Brain microvascular endothelial cell (primary cell): ENCODE measurements around the gene TMEM89.

ENCODE experiments used
- DNase-seq: peaks from one replicate; pipeline ENCODE4 v3.0.0-alpha.2; 2020
- H3K27ac ChIP-seq: fragments of 250-450 bp; sonication (Bioruptor Pico); 2 replicates; pipeline ENCODE4 v1.5.1; 2020; ENCODE audit warnings: mild to moderate bottlenecking, moderate library complexity
- H3K27me3 ChIP-seq: fragments of 250-450 bp; sonication (Bioruptor Pico); replicated peaks from 2 replicates; pipeline ENCODE4 v1.5.1; 2020; ENCODE audit warnings: mild to moderate bottlenecking
- H3K36me3 ChIP-seq: fragments of 250-450 bp; sonication (Bioruptor Pico); replicated peaks from 2 replicates; pipeline ENCODE4 v1.5.1; 2020; ENCODE audit warnings: mild to moderate bottlenecking
- H3K4me3 ChIP-seq: 2 replicates; pipeline ENCODE4 v1.5.1; 2011; ENCODE audit warnings: low read depth, mild to moderate bottlenecking, control low read depth, low read length, moderate library complexity
- CTCF ChIP-seq: IDR thresholded peaks from 2 replicates; pipeline ENCODE4 v1.5.1; 2011; ENCODE audit warnings: low read depth, mild to moderate bottlenecking, moderate library complexity, low read length, control low read depth, inconsistent platforms; ENCODE audit errors: missing control alignments
- in situ Hi-C: cut with HindIII; loops from 2 replicates; pipeline ENCODE4 v1.10.0; 2017; ENCODE audit warnings: low sequenced_read_pairs, low pct_ligation_motif_present

TMEM89 gene

DNA sequence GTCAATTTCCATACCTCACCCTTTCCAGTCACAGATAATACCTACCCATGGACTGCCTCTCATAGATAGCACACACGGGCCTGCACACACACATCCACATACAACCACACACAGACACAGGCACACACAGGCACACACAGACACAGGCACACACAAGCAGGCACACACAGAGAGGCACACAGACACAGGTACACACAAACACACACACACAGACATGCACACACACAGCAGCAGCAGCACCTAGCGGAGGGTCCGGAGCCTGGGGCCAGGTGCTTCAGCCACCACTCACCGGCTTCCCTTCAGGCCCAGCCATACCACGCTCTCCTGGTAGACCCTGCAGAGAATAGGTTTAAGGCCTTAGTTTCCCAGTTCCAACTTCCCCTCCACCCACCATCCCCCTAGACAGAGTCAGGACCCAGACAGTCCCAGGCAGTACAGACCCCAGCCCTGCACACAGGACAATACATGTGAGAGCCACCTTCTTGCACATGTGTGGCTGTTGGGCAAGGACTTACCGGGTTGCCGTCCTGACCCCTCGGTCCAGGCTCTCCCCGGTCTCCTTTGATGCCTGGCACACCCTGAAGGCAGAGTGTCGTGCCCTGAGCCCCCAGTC, 47.5 kb downstream of the TMEM89 start:
- Histone ChIP-seq H3K27me3 (no peaks in the 10 kb centered on the region), H3K27ac (no peak overlapping the region), H3K36me3 (peaks cover 10% of the 10 kb centered on the region), H3K4me3 (no peak overlapping the region)
- no peak for TF ChIP-seq CTCF
- DNase-seq, result no peak
- in situ Hi-C loops, result no loop called here

DNA sequence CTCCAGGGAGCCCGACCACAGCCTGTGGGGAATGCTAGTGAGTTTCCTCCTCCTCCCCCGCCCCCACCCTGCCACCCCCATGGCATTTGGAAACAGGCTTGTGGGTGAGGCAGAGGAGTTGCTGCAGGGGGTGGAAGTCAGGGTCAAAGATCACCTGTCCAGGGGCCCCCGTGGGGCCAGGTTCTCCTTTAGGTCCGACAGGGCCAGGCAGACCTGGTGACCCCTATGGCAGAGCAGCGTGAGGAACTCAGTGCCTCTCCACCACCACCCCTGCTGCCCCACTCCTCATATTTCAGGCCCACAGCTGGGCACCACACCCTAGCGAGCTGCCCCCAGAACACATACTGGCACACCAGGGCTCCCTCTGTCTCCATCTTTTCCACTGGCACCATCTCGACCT, 49.1 kb downstream of the TMEM89 start:
- Histone ChIP-seq H3K36me3 (peaks cover 8% of the 10 kb centered on the region), H3K4me3 (no peak overlapping the region), H3K27me3 (no peaks in the 10 kb centered on the region), H3K27ac (no peak overlapping the region)
- no peak for TF ChIP-seq CTCF
- in situ Hi-C loops, result no loop called here
- DNase-seq, result no peak

- DNase-seq, result no peak
- Histone ChIP-seq H3K27me3 (no peaks in the 10 kb centered on the region), H3K27ac (no peak overlapping the region), H3K4me3 (no peak overlapping the region), H3K36me3 (peaks cover 2% of the 10 kb centered on the region)
- in situ Hi-C loops, result no loop called here
- TF ChIP-seq CTCF, result no peak
Observed at GRCh38 chr3:48571938-48572337, 49.6 kb downstream of the TMEM89 start.
